Liver (tissue), 3 donors: ENCODE measurements around the gene APH1A.

Experiments
- GABPA ChIP-seq, 2 donors: IDR thresholded peaks in 1 of 2; conservative IDR thresholded peaks in 1 of 2; 2 replicates each; pipeline ENCODE4 v1.6.1; 2016; ENCODE audit warnings: antibody characterized with exemption in 2 of 2, mild to moderate bottlenecking in 1 of 2, moderate library complexity in 1 of 2
- JUND ChIP-seq, 2 donors: IDR thresholded peaks; 2 replicates each; pipeline ENCODE4 v1.6.1; 2016; ENCODE audit warnings: antibody characterized with exemption in 2 of 2
- MAX ChIP-seq: IDR thresholded peaks from 2 replicates; pipeline ENCODE4 v1.6.1; 2016; ENCODE audit warnings: antibody characterized with exemption
- TAF1 ChIP-seq: conservative IDR thresholded peaks from 2 replicates; pipeline ENCODE4 v1.6.1; 2016; ENCODE audit warnings: antibody characterized with exemption, mild to moderate bottlenecking
- YY1 ChIP-seq: IDR thresholded peaks from 2 replicates; pipeline ENCODE4 v1.6.1; 2016; ENCODE audit warnings: antibody characterized with exemption, mild to moderate bottlenecking
- TF ChIP-seq, protein P1 (sequence below): IDR thresholded peaks from 2 replicates; pipeline ENCODE4 v1.6.1; 2016; ENCODE audit warnings: antibody characterized with exemption
- TF ChIP-seq, protein P2 (sequence below): IDR thresholded peaks from 2 replicates; pipeline ENCODE4 v1.6.1; 2016; ENCODE audit warnings: antibody characterized with exemption, mild to moderate bottlenecking
- TF ChIP-seq, protein P3 (sequence below): fragments of 150-350 bp; IDR thresholded peaks from 2 replicates; pipeline ENCODE4 v1.5.1; 2017; ENCODE audit warnings: improper control_type of control experiment, low read depth, low read length; ENCODE audit not compliant: missing input control
- donor health status: healthy.
- donor health status: healthy.

DNA sequence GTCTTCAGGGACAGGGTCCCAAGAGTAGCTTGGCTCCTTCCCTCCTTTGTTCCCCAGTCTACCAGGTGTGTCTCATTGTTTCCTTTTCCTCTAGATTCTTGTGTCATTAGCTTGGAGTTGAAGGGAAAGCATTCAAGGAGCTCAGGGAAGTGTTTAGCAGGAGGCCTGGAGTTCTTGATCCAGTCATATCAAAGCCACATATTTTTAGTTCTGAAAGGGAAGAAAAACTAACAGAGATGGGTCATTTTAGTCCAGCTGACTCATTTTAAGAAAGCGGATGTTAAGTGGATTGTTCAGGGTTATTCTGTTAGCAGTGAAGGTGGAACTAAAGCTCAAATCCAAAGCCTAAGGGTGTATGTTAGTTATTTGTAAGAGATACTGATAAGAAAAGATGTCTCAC is 4.5 kb upstream of the APH1A start:
- TF ChIP-seq GABPA (IDR thresholded peaks at IDR 0.05 in 1 of 2, conservative IDR thresholded peaks at IDR 0.05 in 1 of 2): no peak
- TF ChIP-seq, protein P1, sequence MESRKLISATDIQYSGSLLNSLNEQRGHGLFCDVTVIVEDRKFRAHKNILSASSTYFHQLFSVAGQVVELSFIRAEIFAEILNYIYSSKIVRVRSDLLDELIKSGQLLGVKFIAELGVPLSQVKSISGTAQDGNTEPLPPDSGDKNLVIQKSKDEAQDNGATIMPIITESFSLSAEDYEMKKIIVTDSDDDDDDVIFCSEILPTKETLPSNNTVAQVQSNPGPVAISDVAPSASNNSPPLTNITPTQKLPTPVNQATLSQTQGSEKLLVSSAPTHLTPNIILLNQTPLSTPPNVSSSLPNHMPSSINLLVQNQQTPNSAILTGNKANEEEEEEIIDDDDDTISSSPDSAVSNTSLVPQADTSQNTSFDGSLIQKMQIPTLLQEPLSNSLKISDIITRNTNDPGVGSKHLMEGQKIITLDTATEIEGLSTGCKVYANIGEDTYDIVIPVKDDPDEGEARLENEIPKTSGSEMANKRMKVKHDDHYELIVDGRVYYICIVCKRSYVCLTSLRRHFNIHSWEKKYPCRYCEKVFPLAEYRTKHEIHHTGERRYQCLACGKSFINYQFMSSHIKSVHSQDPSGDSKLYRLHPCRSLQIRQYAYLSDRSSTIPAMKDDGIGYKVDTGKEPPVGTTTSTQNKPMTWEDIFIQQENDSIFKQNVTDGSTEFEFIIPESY: no peak
- TF ChIP-seq, protein P2, sequence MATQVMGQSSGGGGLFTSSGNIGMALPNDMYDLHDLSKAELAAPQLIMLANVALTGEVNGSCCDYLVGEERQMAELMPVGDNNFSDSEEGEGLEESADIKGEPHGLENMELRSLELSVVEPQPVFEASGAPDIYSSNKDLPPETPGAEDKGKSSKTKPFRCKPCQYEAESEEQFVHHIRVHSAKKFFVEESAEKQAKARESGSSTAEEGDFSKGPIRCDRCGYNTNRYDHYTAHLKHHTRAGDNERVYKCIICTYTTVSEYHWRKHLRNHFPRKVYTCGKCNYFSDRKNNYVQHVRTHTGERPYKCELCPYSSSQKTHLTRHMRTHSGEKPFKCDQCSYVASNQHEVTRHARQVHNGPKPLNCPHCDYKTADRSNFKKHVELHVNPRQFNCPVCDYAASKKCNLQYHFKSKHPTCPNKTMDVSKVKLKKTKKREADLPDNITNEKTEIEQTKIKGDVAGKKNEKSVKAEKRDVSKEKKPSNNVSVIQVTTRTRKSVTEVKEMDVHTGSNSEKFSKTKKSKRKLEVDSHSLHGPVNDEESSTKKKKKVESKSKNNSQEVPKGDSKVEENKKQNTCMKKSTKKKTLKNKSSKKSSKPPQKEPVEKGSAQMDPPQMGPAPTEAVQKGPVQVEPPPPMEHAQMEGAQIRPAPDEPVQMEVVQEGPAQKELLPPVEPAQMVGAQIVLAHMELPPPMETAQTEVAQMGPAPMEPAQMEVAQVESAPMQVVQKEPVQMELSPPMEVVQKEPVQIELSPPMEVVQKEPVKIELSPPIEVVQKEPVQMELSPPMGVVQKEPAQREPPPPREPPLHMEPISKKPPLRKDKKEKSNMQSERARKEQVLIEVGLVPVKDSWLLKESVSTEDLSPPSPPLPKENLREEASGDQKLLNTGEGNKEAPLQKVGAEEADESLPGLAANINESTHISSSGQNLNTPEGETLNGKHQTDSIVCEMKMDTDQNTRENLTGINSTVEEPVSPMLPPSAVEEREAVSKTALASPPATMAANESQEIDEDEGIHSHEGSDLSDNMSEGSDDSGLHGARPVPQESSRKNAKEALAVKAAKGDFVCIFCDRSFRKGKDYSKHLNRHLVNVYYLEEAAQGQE: no peak
- TF ChIP-seq, protein P3, sequence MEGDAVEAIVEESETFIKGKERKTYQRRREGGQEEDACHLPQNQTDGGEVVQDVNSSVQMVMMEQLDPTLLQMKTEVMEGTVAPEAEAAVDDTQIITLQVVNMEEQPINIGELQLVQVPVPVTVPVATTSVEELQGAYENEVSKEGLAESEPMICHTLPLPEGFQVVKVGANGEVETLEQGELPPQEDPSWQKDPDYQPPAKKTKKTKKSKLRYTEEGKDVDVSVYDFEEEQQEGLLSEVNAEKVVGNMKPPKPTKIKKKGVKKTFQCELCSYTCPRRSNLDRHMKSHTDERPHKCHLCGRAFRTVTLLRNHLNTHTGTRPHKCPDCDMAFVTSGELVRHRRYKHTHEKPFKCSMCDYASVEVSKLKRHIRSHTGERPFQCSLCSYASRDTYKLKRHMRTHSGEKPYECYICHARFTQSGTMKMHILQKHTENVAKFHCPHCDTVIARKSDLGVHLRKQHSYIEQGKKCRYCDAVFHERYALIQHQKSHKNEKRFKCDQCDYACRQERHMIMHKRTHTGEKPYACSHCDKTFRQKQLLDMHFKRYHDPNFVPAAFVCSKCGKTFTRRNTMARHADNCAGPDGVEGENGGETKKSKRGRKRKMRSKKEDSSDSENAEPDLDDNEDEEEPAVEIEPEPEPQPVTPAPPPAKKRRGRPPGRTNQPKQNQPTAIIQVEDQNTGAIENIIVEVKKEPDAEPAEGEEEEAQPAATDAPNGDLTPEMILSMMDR: no peak
- TF ChIP-seq JUND (IDR thresholded peaks at IDR 0.05): no peak
- no peak for TF ChIP-seq TAF1
- TF ChIP-seq MAX: no peak
- TF ChIP-seq YY1: no peak
